Left renal cortex interstitium (tissue), 4 donors: ENCODE data around the gene CHN1. TPM values are rescaled to one million over a fixed set of nuclear protein-coding genes. Genes with fewer than 3 reads are reported as not detected.

Experiments used
- DNase-seq, 4 donors: peaks; one replicate each; pipeline ENCODE4 v3.0.0-alpha.2; 2013; ENCODE audit warnings: low read depth in 4 of 4, low spot score in 2 of 4, missing footprints in 1 of 4
- polyA plus RNA-seq, 4 donors: library from polyadenylated mRNA; unstranded; fragments of 120-200 nt; gene quantifications; one replicate each; pipeline ENCODE4 v1.2.1, GENCODE V29; 2013; ENCODE audit not compliant: insufficient read length in 4 of 4

CHN1 gene
- polyA plus RNA-seq, 4 donors = 21.1 to 29.1 (median 26.8) TPM

GRCh38 chr2:175011505-175011904 lies 6.3 kb upstream of the CHN1 start:
- DNase-seq = no peak

DNA sequence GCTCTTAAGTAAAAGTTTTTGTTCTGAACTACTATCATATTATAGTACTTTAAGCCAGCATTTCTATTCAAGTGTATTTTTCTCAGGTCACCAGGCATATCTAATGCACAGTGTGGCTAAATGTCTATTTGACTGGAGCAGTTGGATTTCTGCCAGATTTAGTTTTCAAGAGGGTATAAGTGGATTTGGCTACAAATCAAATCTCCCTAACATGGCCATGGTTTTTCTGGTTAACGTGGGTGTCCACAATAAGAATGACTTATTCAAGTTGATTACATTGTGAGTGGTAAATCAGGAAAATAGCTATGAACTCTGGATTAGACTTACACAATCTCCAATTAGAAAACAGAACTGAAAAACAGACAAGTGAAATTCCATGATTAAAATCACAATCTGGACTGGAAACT lies 5.7 kb upstream of the CHN1 start:
- no peak for DNase-seq

DNA sequence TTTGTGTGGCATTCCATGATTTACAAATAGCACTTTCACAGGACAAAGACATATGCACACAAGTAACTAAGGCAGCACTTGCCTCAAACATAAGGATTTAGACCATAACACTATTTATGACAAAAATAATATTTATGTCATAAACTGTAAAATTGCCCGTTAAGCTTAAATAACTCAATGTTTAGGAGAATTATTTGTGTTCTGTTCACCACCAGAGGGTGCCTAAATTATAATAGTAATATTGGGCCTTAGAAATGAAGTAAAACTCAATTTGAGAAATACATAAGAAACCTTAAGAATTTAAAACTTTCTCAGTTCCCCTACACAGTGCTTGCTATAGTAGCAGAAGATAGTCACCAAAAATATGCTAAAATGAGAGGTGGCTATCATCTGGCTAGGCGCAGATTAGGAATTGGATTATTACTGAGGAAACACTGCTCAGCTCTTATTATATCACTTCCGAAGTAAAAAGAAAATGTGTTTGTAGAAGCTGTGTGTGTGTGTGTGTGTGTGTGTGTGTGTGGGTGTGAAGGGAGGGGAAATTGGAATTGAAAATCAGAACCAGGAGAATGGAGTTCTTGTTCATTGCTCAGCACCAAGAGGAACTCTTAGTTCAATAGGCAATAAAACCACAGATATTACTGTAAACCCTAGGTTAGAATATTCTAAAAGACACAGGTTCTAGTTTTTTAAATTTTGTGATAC lies 4.9 kb upstream of the CHN1 start:
- DNase-seq = no peak

- no peak for DNase-seq
These were observed 3.8 kb upstream of the CHN1 start for GRCh38 chr2:175008801-175009495.

GRCh38 chr2:175008009-175008408 lies 2.8 kb upstream of the CHN1 start:
- DNase-seq = no peak

DNA sequence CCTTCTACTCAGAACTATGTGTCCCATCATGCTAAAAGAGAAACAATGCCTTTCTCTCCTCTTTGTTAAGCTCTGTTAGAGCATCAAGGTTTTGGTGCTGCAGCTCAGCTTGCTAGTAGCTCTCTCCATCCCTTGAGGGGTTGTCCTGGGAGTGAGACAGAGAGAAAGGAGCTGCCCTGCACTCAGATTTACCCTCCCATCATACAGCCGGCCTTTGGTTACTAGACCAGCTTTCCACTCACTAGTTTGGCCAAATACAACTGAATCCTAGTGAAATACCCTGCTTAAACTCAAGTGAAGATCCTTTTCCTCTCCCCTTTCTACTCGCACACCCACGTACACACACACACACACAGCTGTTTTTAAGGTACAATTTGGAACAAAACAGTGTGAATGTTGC lies 2.3 kb upstream of the CHN1 start:
- DNase-seq = no peak

DNA sequence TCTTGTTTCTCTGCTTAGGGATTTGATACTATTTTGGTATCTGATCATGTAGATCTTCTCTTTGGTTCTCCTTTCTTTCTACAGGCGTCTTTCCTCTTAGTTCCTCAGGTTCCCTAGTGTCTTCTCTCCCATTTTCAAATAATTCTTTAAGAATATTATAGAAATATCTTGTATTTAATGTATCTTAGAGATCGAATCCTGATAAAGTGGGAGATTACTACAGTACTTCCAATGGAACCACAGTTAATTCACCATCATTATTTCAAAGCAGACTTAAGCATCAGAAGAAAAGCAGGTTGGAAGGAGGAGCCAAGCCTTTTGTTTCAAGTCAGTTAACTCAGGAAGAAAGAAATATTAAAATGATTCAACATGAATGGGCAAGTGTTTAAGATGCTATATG lies 1.1 kb upstream of the CHN1 start:
- DNase-seq = no peak

DNA sequence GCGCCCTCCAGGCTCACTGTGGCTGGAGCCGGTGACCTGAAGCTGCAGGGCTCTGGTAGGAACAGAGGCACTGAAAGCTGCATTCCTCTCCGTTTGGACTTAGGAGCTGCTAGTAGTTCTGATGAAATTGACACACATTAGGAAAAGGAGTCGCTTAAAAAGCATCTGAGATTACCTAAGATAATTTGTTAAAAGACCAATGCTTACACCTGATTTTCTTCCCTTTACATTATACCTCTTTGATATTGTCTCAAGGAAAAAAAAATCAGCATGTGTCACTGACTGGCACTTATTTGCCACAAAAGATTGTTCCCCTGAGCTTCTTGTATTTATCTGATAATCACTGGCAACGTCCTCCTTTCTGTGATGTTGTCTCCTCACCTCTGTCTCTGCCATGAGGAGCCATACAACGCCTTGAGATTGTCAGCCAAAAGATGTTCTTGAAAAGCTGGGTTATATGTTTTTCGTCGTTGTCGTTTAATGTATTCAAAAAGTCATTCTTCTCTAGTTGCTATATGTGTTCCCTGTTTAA lies 618 bp upstream of the CHN1 start:
- no peak for DNase-seq

DNA sequence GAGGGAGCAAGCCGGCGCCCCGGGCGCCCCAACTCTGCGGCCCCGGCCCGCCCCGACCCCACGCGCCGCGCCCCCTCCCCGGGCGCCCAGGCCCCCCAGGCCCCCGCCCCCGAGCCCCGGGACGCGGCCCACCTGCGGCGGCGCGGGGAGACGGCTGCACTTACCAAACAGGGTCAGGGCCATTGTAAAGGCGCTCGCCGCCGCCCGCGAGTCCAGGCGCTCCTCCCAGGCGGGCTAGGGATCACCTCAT lies 526 bp downstream of the CHN1 start:
- DNase-seq = no peak

- no peak for DNase-seq
These were observed 1.1 kb downstream of the CHN1 start for GRCh38 chr2:175003875-175004729.

- DNase-seq = no peak
These were observed 2.5 kb downstream of the CHN1 start for GRCh38 chr2:175002547-175003274.

- no peak for DNase-seq
These were observed 3.6 kb downstream of the CHN1 start for GRCh38 chr2:175001566-175001965.

DNA sequence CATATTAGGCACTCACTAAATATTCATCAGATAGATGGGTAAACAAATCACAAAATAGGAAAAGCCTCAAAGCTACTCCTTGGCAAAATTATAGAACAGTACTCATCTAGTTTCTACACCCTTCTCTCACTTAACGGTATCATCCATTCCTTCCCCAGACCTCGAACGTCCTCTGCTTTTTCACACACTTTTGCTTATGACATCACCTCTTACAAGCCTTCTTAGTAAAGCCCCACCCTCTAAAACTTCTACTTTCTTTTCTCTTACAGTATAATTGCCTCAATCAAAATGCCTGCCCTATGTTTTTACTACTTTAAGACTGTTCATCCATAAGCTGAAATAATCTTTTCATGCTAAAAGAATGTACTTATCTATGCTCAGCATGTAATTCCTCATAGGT lies 8.1 kb downstream of the CHN1 start:
- no peak for DNase-seq

DNA sequence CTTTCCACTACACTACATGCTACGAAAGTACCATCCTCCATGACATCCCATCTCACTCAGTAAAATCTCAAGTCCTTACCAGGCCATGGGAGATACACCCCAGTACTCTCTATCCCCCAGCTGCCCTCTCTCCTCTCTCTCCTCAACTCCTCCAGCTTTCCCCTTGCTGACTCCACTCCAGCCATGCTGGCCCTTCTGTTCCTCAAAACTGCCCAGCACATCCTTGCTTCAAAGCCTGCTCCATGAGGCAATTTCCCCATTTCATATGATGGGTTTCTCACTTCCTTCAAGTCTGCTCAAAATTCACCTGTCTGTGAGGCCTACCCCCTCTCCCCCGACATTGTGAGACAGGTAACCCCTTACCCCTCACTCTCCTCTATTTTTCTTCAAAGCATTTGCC lies 8.6 kb downstream of the CHN1 start:
- no peak for DNase-seq

DNA sequence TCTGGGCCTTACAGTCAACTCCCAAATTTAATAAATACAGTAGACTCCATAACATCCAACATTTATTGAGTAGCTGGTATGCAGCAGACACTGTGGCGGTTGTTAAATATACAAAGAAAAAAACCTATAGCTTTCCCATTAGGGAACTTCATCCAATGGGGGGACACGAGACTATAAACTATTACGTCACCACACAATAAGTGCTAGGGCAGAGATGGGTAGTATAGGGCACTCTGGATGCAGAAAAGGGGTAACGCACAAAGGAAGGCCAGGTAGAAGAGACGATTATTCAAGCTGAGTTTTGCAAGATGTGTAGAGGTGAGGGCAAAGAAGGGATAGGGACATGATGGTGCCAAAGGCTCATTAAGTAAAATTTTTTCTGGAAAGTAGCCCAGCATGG lies 10.8 kb downstream of the CHN1 start:
- DNase-seq = no peak

GRCh38 chr2:174992886-174993285 lies 12.3 kb downstream of the CHN1 start:
- DNase-seq = no peak

- no peak for DNase-seq
These were observed 19.6 kb downstream of the CHN1 start for GRCh38 chr2:174985614-174986013.

DNA sequence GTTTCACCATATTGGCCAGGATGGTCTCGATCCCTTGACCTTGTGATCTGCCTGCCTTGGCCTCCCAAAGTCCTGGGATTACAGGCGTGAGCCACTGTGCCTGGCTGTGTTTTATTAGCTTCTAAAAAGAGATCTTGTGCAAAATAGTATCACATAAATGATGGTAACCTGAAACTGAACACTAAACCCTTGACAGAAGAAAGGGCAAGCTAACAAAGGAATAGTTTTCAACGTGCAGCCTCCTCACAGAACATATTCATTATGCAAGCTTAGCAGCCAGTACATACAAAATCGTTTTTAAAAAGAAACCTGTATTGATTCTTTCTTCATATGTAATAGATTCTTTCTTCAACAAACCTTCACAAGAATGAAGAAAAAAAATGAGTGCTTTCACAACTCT lies 20.6 kb downstream of the CHN1 start:
- no peak for DNase-seq

- no peak for DNase-seq
These were observed 23.9 kb downstream of the CHN1 start for GRCh38 chr2:174981331-174981730.

GRCh38 chr2:174979996-174980395 lies 25.2 kb downstream of the CHN1 start:
- no peak for DNase-seq

DNA sequence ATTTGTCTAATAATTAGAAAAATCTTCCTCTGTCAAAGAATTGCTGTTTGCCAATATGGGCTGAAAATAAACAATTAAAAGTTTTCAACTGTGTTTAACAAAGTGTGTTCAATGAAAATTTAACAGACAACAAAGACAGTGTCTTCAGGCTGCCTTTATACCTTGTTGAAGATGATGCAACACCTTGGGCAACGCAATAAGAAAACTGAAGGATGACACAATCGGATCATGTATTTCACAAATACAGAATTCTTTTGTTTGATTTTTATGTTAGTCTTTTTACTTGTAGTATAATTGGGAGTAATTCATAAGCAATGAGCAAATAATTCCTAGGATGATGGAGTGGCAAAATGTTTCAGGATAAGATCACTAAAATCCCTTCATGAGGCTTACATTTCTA lies 27.8 kb downstream of the CHN1 start:
- no peak for DNase-seq
